Measurements from ENCODE around the gene SPTLC3. TPM values are rescaled to one million over a fixed set of nuclear protein-coding genes. Genes with fewer than 3 reads are reported as not detected.
A peak's percentile ranks its signal among the peaks of the same experiment; 100 is the strongest.

Gene SPTLC3
- total and polyA plus RNA-seq, 8 donors: 1.1 to 33.9 (median 2.1) TPM; not detected in 1

DNA sequence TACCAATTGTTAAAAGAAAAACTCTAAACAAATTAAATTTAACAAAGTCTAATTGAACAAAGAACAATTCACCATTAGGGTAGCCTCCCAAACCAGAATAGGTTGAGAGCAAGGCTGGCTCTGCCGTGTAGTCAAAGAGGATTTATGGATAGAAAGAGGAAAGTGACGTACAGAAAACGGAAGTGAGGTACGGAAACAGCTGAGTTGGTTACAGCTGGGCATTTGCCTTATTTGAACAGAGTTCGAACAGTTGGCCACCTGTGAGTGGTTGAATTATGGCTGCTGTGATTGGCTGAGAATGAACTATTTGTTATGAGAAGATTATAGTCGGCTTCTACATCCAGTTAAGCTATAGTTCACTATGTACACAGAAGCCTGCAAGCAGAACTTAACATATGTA is 193.8 kb downstream of the SPTLC3 start:
- 55 to 67% (median 59%) methylated on average over 6 of the region's 6 CpGs for WGBS, 5 donors
- DNase-seq: peak in 1 of 2 donors; percentile 4

DNA sequence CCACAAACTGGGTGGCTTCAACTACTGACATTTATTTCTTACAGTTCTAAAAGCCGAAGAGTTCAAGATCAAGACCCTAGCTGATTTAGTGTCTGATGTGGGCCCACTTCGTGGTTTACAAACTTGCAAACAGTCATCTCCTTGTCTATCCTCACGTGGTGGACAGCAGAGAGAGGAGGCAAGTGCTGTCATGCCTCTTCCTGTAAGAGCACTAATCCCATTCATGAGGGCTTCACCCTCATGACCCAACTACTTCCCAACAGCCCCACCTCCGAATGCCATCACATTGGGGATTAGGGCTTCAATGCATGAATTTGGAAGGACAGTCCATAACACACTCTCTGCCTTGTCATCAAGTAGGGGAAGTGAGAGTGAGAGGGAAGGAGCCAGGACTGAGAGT is 196.7 kb downstream of the SPTLC3 start:
- DNase-seq: no peak
- WGBS, 5 donors: 64 to 81% (median 76%) methylated on average over 4 of the region's 4 CpGs
- Histone ChIP-seq H3K4me3 (no peak overlapping the region), H3K9me3 (no peaks in the 10 kb centered on the region), H3K27ac (no peak overlapping the region), H3K36me3 (no peaks in the 10 kb centered on the region), H3K27me3 (no peaks in the 10 kb centered on the region), H3K4me1 (no peaks in the 10 kb centered on the region)
- intact Hi-C loops (cut with DNase I; ENCODE audit: low total_unique reads): no loop called here
- TF ChIP-seq POLR2A (IDR thresholded peaks at IDR 0.05): no peak
- no peak for TF ChIP-seq POLR2AphosphoS5 (IDR thresholded peaks at IDR 0.05)
- TF ChIP-seq EP300 (IDR thresholded peaks at IDR 0.05): no peak
- TF ChIP-seq, protein P1, sequence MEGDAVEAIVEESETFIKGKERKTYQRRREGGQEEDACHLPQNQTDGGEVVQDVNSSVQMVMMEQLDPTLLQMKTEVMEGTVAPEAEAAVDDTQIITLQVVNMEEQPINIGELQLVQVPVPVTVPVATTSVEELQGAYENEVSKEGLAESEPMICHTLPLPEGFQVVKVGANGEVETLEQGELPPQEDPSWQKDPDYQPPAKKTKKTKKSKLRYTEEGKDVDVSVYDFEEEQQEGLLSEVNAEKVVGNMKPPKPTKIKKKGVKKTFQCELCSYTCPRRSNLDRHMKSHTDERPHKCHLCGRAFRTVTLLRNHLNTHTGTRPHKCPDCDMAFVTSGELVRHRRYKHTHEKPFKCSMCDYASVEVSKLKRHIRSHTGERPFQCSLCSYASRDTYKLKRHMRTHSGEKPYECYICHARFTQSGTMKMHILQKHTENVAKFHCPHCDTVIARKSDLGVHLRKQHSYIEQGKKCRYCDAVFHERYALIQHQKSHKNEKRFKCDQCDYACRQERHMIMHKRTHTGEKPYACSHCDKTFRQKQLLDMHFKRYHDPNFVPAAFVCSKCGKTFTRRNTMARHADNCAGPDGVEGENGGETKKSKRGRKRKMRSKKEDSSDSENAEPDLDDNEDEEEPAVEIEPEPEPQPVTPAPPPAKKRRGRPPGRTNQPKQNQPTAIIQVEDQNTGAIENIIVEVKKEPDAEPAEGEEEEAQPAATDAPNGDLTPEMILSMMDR (IDR thresholded peaks at IDR 0.05): no peak

More for the DNA sequence above, 193.8 kb downstream of the SPTLC3 start:
- Histone ChIP-seq H3K4me1 (no peaks in the 10 kb centered on the region), H3K27ac (no peak overlapping the region), H3K27me3 (no peaks in the 10 kb centered on the region), H3K9me3 (no peaks in the 10 kb centered on the region), H3K36me3 (no peaks in the 10 kb centered on the region), H3K4me3 (no peak overlapping the region)
- intact Hi-C loops (cut with DNase I; ENCODE audit: low total_unique reads): no loop called here
- TF ChIP-seq EP300 (IDR thresholded peaks at IDR 0.05): no peak
- TF ChIP-seq POLR2AphosphoS5 (IDR thresholded peaks at IDR 0.05): no peak
- no peak for TF ChIP-seq POLR2A (IDR thresholded peaks at IDR 0.05)
- TF ChIP-seq, protein P1 (IDR thresholded peaks at IDR 0.05): no peak

DNA sequence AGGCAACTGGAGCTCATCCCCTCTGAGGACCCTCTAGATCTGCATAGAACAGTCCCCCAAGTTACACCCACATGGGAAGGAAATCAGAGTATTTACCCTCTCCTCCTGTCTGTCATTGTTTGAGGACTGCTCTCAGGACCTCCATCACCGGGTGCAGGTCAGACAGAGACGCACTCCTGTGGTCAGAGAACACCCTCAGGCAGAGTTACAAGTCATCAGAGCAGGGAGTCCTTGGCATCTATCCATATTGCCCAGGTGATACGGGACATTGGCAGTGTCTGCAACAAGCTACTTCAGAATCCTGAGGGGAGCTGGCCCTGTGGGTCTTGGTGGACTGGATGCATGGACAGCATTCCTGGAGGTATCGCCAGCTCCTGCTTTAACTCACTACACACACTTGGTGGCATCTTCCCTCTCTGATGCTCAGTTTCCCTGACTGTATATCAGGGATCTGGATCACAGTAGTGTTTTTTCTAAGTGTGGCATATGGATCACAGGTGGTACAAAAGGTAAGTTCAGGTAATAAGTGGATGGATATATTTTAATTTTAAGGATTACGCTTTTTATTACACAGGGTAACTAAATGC is 197.2 kb downstream of the SPTLC3 start:
- no peaks in the 10 kb centered on the region for H3K27me3 ChIP-seq
- no peak overlapping the region for H3K4me3 ChIP-seq
- intact Hi-C loops (cut with DNase I; ENCODE audit: low total_unique reads): no loop called here
- TF ChIP-seq POLR2AphosphoS5 (IDR thresholded peaks at IDR 0.05) (no peak), POLR2A (IDR thresholded peaks at IDR 0.05) (no peak), EP300 (IDR thresholded peaks at IDR 0.05) (no peak)
- TF ChIP-seq, protein P1 (IDR thresholded peaks at IDR 0.05): no peak
- WGBS, 5 donors: 68 to 81% (median 79%) methylated on average over 4 to 5 of the region's 5 CpGs
- no peaks in the 10 kb centered on the region for H3K4me1 ChIP-seq
- H3K36me3 ChIP-seq: no peaks in the 10 kb centered on the region
- H3K27ac ChIP-seq: no peak overlapping the region
- DNase-seq: no peak
- H3K9me3 ChIP-seq: no peaks in the 10 kb centered on the region

DNA sequence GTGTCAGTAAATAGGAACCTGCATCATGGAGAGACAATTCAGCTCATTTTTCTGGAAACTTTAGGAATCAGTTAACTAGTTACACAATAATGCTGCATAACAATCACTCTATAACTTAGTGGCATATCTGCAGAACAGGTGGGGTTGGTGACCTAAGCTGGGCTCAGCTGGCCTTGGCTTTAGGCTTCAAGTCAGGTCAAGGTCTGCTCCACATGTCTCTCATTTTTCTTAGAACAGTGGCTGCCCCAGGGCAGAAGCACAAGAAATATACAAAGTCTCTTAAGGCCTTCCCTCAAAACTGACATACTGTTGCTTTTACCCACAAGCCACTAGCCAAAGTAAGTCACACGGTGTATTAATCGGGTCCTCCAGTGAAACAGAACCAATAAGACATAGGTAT is 198.2 kb downstream of the SPTLC3 start:
- Histone ChIP-seq H3K27me3 (no peaks in the 10 kb centered on the region), H3K36me3 (no peaks in the 10 kb centered on the region), H3K27ac (no peak overlapping the region), H3K9me3 (no peaks in the 10 kb centered on the region), H3K4me3 (no peak overlapping the region), H3K4me1 (no peaks in the 10 kb centered on the region)
- no peak for DNase-seq
- TF ChIP-seq EP300 (IDR thresholded peaks at IDR 0.05) (no peak), POLR2AphosphoS5 (IDR thresholded peaks at IDR 0.05) (no peak), POLR2A (IDR thresholded peaks at IDR 0.05) (no peak)
- TF ChIP-seq, protein P1 (IDR thresholded peaks at IDR 0.05): no peak
- 91 to 97% (median 94%) methylated on average over 2 of the region's 2 CpGs for WGBS, 5 donors
- intact Hi-C loops (cut with DNase I; ENCODE audit: low total_unique reads): no loop called here
